Liver (tissue), 3 donors: Measurements from ENCODE around the gene MED10.

Experiments
- FOXA2 ChIP-seq: IDR thresholded peaks from 2 replicates; pipeline ENCODE4 v1.6.1; 2016; ENCODE audit warnings: antibody characterized with exemption
- JUND ChIP-seq, 2 donors: IDR thresholded peaks; 2 replicates each; pipeline ENCODE4 v1.6.1; 2016; ENCODE audit warnings: antibody characterized with exemption in 2 of 2
- TAF1 ChIP-seq: conservative IDR thresholded peaks from 2 replicates; pipeline ENCODE4 v1.6.1; 2016; ENCODE audit warnings: antibody characterized with exemption, mild to moderate bottlenecking
- YY1 ChIP-seq: IDR thresholded peaks from 2 replicates; pipeline ENCODE4 v1.6.1; 2016; ENCODE audit warnings: antibody characterized with exemption, mild to moderate bottlenecking
- TF ChIP-seq, protein P1 (sequence below): fragments of 150-350 bp; IDR thresholded peaks from 2 replicates; pipeline ENCODE4 v1.5.1; 2017; ENCODE audit warnings: improper control_type of control experiment, low read depth, low read length; ENCODE audit not compliant: missing input control
- TF ChIP-seq, protein P2 (sequence below): IDR thresholded peaks from 2 replicates; pipeline ENCODE4 v1.6.1; 2016; ENCODE audit warnings: antibody characterized with exemption
- TF ChIP-seq, protein P3 (sequence below): IDR thresholded peaks from 2 replicates; pipeline ENCODE4 v1.6.1; 2016; ENCODE audit warnings: antibody characterized with exemption, mild to moderate bottlenecking
- donor health status: healthy.
- donor health status: healthy.

DNA sequence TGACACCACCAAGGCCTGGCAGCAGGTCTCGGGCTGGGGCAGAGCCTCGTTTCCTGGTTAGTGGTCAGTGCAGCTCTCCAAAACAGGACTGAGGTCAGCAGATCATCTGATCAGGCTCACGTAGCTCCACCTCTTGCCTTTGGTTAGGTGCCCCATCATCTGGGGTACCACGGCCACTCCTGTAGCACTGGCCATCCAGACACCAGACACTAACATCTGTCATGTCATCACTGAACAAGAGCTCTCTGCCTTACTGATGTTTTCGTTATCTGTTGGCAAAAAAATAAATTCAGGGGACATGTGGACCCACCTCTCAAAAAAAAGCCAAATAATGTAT is 29.9 kb upstream of the MED10 start:
- TF ChIP-seq, protein P1, sequence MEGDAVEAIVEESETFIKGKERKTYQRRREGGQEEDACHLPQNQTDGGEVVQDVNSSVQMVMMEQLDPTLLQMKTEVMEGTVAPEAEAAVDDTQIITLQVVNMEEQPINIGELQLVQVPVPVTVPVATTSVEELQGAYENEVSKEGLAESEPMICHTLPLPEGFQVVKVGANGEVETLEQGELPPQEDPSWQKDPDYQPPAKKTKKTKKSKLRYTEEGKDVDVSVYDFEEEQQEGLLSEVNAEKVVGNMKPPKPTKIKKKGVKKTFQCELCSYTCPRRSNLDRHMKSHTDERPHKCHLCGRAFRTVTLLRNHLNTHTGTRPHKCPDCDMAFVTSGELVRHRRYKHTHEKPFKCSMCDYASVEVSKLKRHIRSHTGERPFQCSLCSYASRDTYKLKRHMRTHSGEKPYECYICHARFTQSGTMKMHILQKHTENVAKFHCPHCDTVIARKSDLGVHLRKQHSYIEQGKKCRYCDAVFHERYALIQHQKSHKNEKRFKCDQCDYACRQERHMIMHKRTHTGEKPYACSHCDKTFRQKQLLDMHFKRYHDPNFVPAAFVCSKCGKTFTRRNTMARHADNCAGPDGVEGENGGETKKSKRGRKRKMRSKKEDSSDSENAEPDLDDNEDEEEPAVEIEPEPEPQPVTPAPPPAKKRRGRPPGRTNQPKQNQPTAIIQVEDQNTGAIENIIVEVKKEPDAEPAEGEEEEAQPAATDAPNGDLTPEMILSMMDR, result no peak
- TF ChIP-seq TAF1 (no peak), FOXA2 (no peak), JUND (IDR thresholded peaks at IDR 0.05) (no peak), YY1 (no peak)
- TF ChIP-seq, protein P2, sequence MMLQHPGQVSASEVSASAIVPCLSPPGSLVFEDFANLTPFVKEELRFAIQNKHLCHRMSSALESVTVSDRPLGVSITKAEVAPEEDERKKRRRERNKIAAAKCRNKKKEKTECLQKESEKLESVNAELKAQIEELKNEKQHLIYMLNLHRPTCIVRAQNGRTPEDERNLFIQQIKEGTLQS, result no peak
- TF ChIP-seq, protein P3, sequence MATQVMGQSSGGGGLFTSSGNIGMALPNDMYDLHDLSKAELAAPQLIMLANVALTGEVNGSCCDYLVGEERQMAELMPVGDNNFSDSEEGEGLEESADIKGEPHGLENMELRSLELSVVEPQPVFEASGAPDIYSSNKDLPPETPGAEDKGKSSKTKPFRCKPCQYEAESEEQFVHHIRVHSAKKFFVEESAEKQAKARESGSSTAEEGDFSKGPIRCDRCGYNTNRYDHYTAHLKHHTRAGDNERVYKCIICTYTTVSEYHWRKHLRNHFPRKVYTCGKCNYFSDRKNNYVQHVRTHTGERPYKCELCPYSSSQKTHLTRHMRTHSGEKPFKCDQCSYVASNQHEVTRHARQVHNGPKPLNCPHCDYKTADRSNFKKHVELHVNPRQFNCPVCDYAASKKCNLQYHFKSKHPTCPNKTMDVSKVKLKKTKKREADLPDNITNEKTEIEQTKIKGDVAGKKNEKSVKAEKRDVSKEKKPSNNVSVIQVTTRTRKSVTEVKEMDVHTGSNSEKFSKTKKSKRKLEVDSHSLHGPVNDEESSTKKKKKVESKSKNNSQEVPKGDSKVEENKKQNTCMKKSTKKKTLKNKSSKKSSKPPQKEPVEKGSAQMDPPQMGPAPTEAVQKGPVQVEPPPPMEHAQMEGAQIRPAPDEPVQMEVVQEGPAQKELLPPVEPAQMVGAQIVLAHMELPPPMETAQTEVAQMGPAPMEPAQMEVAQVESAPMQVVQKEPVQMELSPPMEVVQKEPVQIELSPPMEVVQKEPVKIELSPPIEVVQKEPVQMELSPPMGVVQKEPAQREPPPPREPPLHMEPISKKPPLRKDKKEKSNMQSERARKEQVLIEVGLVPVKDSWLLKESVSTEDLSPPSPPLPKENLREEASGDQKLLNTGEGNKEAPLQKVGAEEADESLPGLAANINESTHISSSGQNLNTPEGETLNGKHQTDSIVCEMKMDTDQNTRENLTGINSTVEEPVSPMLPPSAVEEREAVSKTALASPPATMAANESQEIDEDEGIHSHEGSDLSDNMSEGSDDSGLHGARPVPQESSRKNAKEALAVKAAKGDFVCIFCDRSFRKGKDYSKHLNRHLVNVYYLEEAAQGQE, result no peak
